A549 (cell line): ENCODE results near the gene NCKIPSD. TPM values are rescaled to one million over a fixed set of nuclear protein-coding genes. Genes with fewer than 3 reads are reported as not detected.

Experiments
- ATAC-seq, 2 experiments: fragments of 200-7000 bp in 1 of 2; fragments of >200 bp in 1 of 2; cut with Nextera tagmentation in 1 of 2; cut with Tn5 transposase in 1 of 2; 3 replicates each; pipeline versions ENCODE4 v1.8.0 to v1.9.1; 2018 to 2020; ENCODE audit warnings: mild to moderate bottlenecking in 1 of 2, moderate library complexity in 1 of 2
- CTCF ChIA-PET: fragments of 300-600 bp; sonication (Branson Sonifier 250); formaldehyde crosslinking; extraction: SDS; loops from one replicate; lab custom pipeline; 2021; ENCODE audit warnings: antibody characterized with exemption, inconsistent platforms; lab: Yijun Ruan, JAX
- POLR2A ChIA-PET: fragments of 350-600 bp; formaldehyde crosslinking; extraction: SDS; loops from one replicate; lab custom pipeline; 2021; ENCODE audit warnings: antibody characterized with exemption, inconsistent platforms; lab: Yijun Ruan, JAX
- DNase-seq, 2 experiments: peaks; one replicate each; pipeline versions ENCODE4 v3.0.0 to v3.0.0-alpha.2; 2011 to 2016; ENCODE audit warnings: low read depth in 1 of 2, low spot score in 1 of 2
- FAIRE-seq: peaks from 2 replicates; lab custom pipeline; 2011; peaks lifted over from hg19 to GRCh38; lab: Jason Lieb, UNC
- H3K27ac ChIP-seq, 2 experiments: fragments of >200 bp; sonication (Bioruptor Twin); formaldehyde crosslinking; 3 replicates each; pipeline ENCODE4 v1.5.1; 2016 to 2017
- H3K4me1 ChIP-seq: fragments of >200 bp; sonication (Bioruptor Twin); formaldehyde crosslinking; 3 replicates; pipeline ENCODE4 v1.6.1; 2016
- H3K4me2 ChIP-seq: fragments of >200 bp; sonication (Bioruptor Twin); formaldehyde crosslinking; 3 replicates; pipeline ENCODE4 v1.6.1; 2016
- H3K4me3 ChIP-seq: fragments of >200 bp; sonication (Bioruptor Twin); formaldehyde crosslinking; 3 replicates; pipeline ENCODE4 v1.5.1; 2016
- H3K9me3 ChIP-seq: fragments of >200 bp; sonication (Bioruptor Twin); formaldehyde crosslinking; 3 replicates; pipeline ENCODE4 v1.6.1; 2016
- ATOH8 ChIP-seq: fragments of 250-450 bp; sonication (Bioruptor Pico); IDR thresholded peaks from 2 replicates; pipeline ENCODE4 v1.5.0; 2020; ENCODE audit warnings: low read depth, mild to moderate bottlenecking, moderate library complexity
- CBX8 ChIP-seq: fragments of 200-600 bp; sonication (generic); IDR thresholded peaks from 2 replicates; pipeline ENCODE4 v1.6.1; 2016
- CHD4 ChIP-seq: fragments of 200-600 bp; sonication (generic); IDR thresholded peaks from 2 replicates; pipeline ENCODE4 v1.6.1; 2016; ENCODE audit warnings: antibody characterized with exemption, mild to moderate bottlenecking, borderline replicate concordance
- CTCF ChIP-seq: fragments of >200 bp; sonication (Bioruptor Twin); formaldehyde crosslinking; IDR thresholded peaks from 3 replicates; pipeline ENCODE4 v1.5.1; 2016
- ELK1 ChIP-seq: fragments of 150-350 bp; IDR thresholded peaks from 2 replicates; pipeline ENCODE4 v1.6.1; 2014; ENCODE audit warnings: low read depth, mild to moderate bottlenecking, low read length
- GATA3 ChIP-seq: IDR thresholded peaks from 2 replicates; pipeline ENCODE4 v1.6.1; 2012; ENCODE audit warnings: borderline replicate concordance
- HEYL ChIP-seq: fragments of 250-450 bp; sonication (Bioruptor Pico); IDR thresholded peaks from 2 replicates; pipeline ENCODE4 v1.8.0; 2021; ENCODE audit warnings: mild to moderate bottlenecking, moderate library complexity
- HOXA7 ChIP-seq: fragments of 250-450 bp; sonication (Bioruptor Pico); IDR thresholded peaks from 2 replicates; pipeline ENCODE4 v1.5.0; 2020; ENCODE audit warnings: mild to moderate bottlenecking, moderate library complexity
- HOXB13 ChIP-seq: fragments of 250-450 bp; sonication (Bioruptor Pico); IDR thresholded peaks from 2 replicates; pipeline ENCODE4 v1.5.0; 2020; ENCODE audit warnings: low read depth, mild to moderate bottlenecking, moderate library complexity
- HOXB5 ChIP-seq: fragments of 250-450 bp; sonication (Bioruptor Pico); IDR thresholded peaks from 2 replicates; pipeline ENCODE4 v1.5.0; 2020; ENCODE audit warnings: mild to moderate bottlenecking, moderate library complexity
- JUNB ChIP-seq: fragments of >200 bp; sonication (Bioruptor Twin); formaldehyde crosslinking; IDR thresholded peaks from 2 replicates; pipeline ENCODE4 v1.6.1; 2016
- MAX ChIP-seq: IDR thresholded peaks from 2 replicates; pipeline ENCODE4 v1.6.1; 2012
- MAZ ChIP-seq: fragments of 150-350 bp; IDR thresholded peaks from 2 replicates; pipeline ENCODE4 v1.6.1; 2014; ENCODE audit warnings: antibody characterized with exemption, low read depth, low read length, borderline replicate concordance
- MYC ChIP-seq: IDR thresholded peaks from 2 replicates; pipeline ENCODE4 v1.6.1; 2012; ENCODE audit warnings: mild to moderate bottlenecking, inconsistent platforms, low read length, improper control_type of control experiment, borderline replicate concordance
- NFE2L2 ChIP-seq: fragments of 150-350 bp; conservative IDR thresholded peaks from 2 replicates; pipeline ENCODE4 v1.6.1; 2014; ENCODE audit warnings: low read length
- PHF8 ChIP-seq: fragments of 200-600 bp; sonication (generic); IDR thresholded peaks from 2 replicates; pipeline ENCODE4 v1.6.1; 2016; ENCODE audit warnings: low read depth, mild to moderate bottlenecking, antibody characterized with exemption, moderate library complexity, borderline replicate concordance
- RCOR1 ChIP-seq: fragments of 150-350 bp; IDR thresholded peaks from 2 replicates; pipeline ENCODE4 v1.6.1; 2014; ENCODE audit warnings: antibody characterized with exemption, low read length, low read depth
- REST ChIP-seq: fragments of 200-600 bp; sonication (generic); IDR thresholded peaks from 2 replicates; pipeline ENCODE4 v1.6.1; 2016; ENCODE audit warnings: antibody characterized with exemption, mild to moderate bottlenecking, moderate library complexity
- SMC3 ChIP-seq: fragments of >200 bp; sonication (Bioruptor Twin); formaldehyde crosslinking; IDR thresholded peaks from 3 replicates; pipeline ENCODE4 v1.6.1; 2018; ENCODE audit warnings: inconsistent platforms
- ZC3H11A ChIP-seq: fragments of 450-650 bp; IDR thresholded peaks from 2 replicates; pipeline ENCODE4 v1.6.1; 2014; ENCODE audit warnings: antibody characterized with exemption, mild to moderate bottlenecking
- ZSCAN20 ChIP-seq: fragments of 250-450 bp; sonication (Bioruptor Pico); IDR thresholded peaks from 2 replicates; pipeline ENCODE4 v1.8.0; 2022; ENCODE audit warnings: mild to moderate bottlenecking, moderate library complexity
- WGBS: methylation state at CpG from one replicate; pipeline ENCODE4 v1.1.6; 2017; ENCODE audit errors: missing lambda C conversion rate; 5-methylcytosine and 5-hydroxymethylcytosine counted together
- polyA plus RNA-seq, 4 experiments: library from polyadenylated mRNA; depleted of rRNA in 3 of 4; stranded (reverse); fragments of >200 nt; fragmentation: RNase III in 1 of 4; extraction: RNeasy Plus Mini Kit Qiagen cat#74134 plus additional on column Dnase treatment in 1 of 4; gene quantifications; 2 replicates in 3 of 4; 3 replicates in 1 of 4; pipeline ENCODE4 v1.2.3, GENCODE V29; 2011 to 2017

The NCKIPSD gene
- polyA plus RNA-seq, 2 of the 4 experiments (the other 2 are of a cell fraction): 10.2 to 10.9 TPM

GRCh38 chr3:48686538-48687219 is 964 bp upstream of the NCKIPSD start:
- Histone ChIP-seq H3K4me3 (peak overlapping the region; percentile 52), H3K9me3 (no peaks in the 10 kb centered on the region), H3K4me1 (peaks cover 18% of the 10 kb centered on the region), H3K4me2 (peak overlapping the region; percentile 97), H3K27ac (peak overlapping the region in 1 of 2 experiments; percentile 94; a peak in 3 of 6 replicates)
- no peak for TF ChIP-seq NFE2L2
- no peak for TF ChIP-seq CHD4
- no peak for TF ChIP-seq HOXA7 (CRISPR knock-in tag)
- TF ChIP-seq GATA3: no peak
- ATAC-seq: peak in 1 of 2 experiments; percentile 4; a peak in 3 of 6 replicates
- WGBS: 81% methylated on average over 10 of the region's 10 CpGs
- DNase-seq: no peak
- FAIRE-seq: no peak
- ChIA-PET CTCF (interaction anchor here (0.6 to 1.9 kb wide), 10 partner anchors 9 to 131 kb away, joined by 3 to 8 read pairs (median 4); no protein-coding TSS in a partner anchor), POLR2A (interaction anchor here (1.5 kb wide), 1 partner anchor 335 kb away, joined by 3 read pairs; the partner anchor contains the start of gene NDUFAF3)

- DNase-seq (no peak), ATAC-seq (no peak), FAIRE-seq (no peak)
- 52% methylated on average over 6 of the region's 13 CpGs for WGBS
- POLR2A ChIA-PET: interaction anchor here (1.5 kb wide), 1 partner anchor 336 kb away, joined by 3 read pairs; the partner anchor contains the start of gene NDUFAF3
- Histone ChIP-seq H3K4me3 (peak overlapping the region; percentile 52), H3K27ac (peak overlapping the region; percentile 84 to 94), H3K9me3 (no peaks in the 10 kb centered on the region), H3K4me1 (peaks cover 25% of the 10 kb centered on the region), H3K4me2 (peak overlapping the region; percentile 90)
- CTCF ChIA-PET: interaction anchor here (0.9 to 2.3 kb wide), 8 partner anchors 8 to 301 kb away, joined by 3 to 13 read pairs (median 5); partner anchors contain the start of gene SLC26A6
- TF ChIP-seq ZSCAN20 (CRISPR knock-in tag) (no peak), MAZ (no peak), HOXA7 (CRISPR knock-in tag) (no peak), RCOR1 (no peak), CTCF (no peak), MAX (no peak), JUNB (no peak), MYC (no peak)
These were observed 467 bp downstream of the NCKIPSD start for GRCh38 chr3:48685293-48685602.

GRCh38 chr3:48684480-48685143 is 1.1 kb downstream of the NCKIPSD start:
- Histone ChIP-seq H3K9me3 (no peaks in the 10 kb centered on the region), H3K27ac (peak overlapping the region; percentile 84 to 94; a peak in 5 of 6 replicates), H3K4me1 (peaks cover 30% of the 10 kb centered on the region), H3K4me2 (peak overlapping the region; percentile 90), H3K4me3 (peak overlapping the region; percentile 52)
- FAIRE-seq: no peak
- ATAC-seq: no peak
- no peak for DNase-seq
- ChIA-PET CTCF (interaction anchor here (0.6 to 2.3 kb wide), 8 partner anchors 11 to 337 kb away, joined by 3 to 13 read pairs (median 4); partner anchors contain the start of gene SLC26A6), POLR2A (no interaction called here)
- 80% methylated on average over 3 of the region's 7 CpGs for WGBS
- TF ChIP-seq HEYL (CRISPR knock-in tag) (no peak), HOXB13 (CRISPR knock-in tag) (no peak), HOXB5 (no peak), SMC3 (no peak), PHF8 (no peak), MAZ (no peak), ZC3H11A (no peak), REST (no peak), ATOH8 (CRISPR knock-in tag) (no peak), CBX8 (no peak), CHD4 (no peak), ELK1 (no peak)
